Activated CD8-positive, alpha-beta memory T cell treated with anti-CD3 and anti-CD28 coated beads, Interleukin-2, amount 50 U/mL, for 24 hours (primary cell): ENCODE data around the gene DLAT.
"Not testable (repeated sequence)": the region's sequence is repeated elsewhere in the genome, so short reads cannot be mapped to it uniquely, and the experiment has no call there.

Experiments
- DNase-seq: peaks from one replicate; pipeline ENCODE4 v3.0.0-alpha.2; 2020; ENCODE audit errors: extremely low read depth

Gene DLAT

GRCh38 chr11:112024773-112025678 is at the start of gene DLAT:
Gene DLAT, plus strand, starts transcription at chr11:112025408. Its CDS starts 65 bp downstream, at chr11:112025473.
- DNase-seq = peak; percentile 67

- no peak for DNase-seq
These were observed 49.0 kb upstream of the DLAT start for GRCh38 chr11:111976119-111976766.

- no peak for DNase-seq
These were observed 48.5 kb upstream of the DLAT start for GRCh38 chr11:111976767-111977145.

- DNase-seq = no peak
These were observed 47.8 kb upstream of the DLAT start for GRCh38 chr11:111977146-111978027.

GRCh38 chr11:111978028-111978771 is 47.0 kb upstream of the DLAT start:
- no peak for DNase-seq

- DNase-seq = no peak
These were observed 45.1 kb upstream of the DLAT start for GRCh38 chr11:111980062-111980461.

- no peak for DNase-seq
These were observed 43.9 kb upstream of the DLAT start for GRCh38 chr11:111981270-111981669.

- peak; percentile 5 for DNase-seq
These were observed 43.2 kb upstream of the DLAT start for GRCh38 chr11:111982019-111982464.

- no peak for DNase-seq
These were observed 42.5 kb upstream of the DLAT start for GRCh38 chr11:111982541-111983186.

- no peak for DNase-seq
These were observed 41.8 kb upstream of the DLAT start for GRCh38 chr11:111983187-111983986.

- no peak for DNase-seq
These were observed 38.6 kb upstream of the DLAT start for GRCh38 chr11:111986589-111986988.

GRCh38 chr11:111990381-111990780 is 34.8 kb upstream of the DLAT start:
- DNase-seq = no peak

GRCh38 chr11:111992206-111992855 is 32.9 kb upstream of the DLAT start:
- DNase-seq = no peak

GRCh38 chr11:111996129-111996528 is 29.1 kb upstream of the DLAT start:
- no peak for DNase-seq

GRCh38 chr11:111996669-111997068 is 28.5 kb upstream of the DLAT start:
- not testable (repeated sequence) for DNase-seq

- no peak for DNase-seq
These were observed 26.1 kb upstream of the DLAT start for GRCh38 chr11:111999111-111999510.

- no peak for DNase-seq
These were observed 24.5 kb upstream of the DLAT start for GRCh38 chr11:112000703-112001102.

- DNase-seq = no peak
These were observed 22.6 kb upstream of the DLAT start for GRCh38 chr11:112002491-112003216.

GRCh38 chr11:112004389-112004788 is 20.8 kb upstream of the DLAT start:
- no peak for DNase-seq
